ENCODE data around the gene ZNF697.

DNA sequence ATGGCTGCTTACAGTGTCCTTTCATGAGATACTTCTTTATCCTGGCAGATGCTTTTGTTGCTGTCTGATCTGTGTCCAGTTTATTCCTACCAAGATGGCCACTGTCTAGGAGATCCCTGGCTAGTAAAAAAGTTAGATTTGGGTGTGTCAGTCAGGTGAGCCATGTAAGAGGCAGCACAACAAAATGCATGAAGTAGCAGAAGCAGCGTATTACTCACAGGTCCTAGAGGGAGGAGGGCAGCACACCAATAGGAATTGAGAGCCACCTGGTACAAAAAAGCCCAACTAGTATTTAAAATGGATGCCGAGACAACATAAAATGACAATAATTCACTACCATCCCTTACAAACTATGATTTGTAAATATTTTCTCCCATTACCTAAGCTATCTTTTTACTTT is 22.8 kb upstream of the ZNF697 start:
- TF ChIP-seq POLR2AphosphoS5 (IDR thresholded peaks at IDR 0.05): no peak
- no peak for TF ChIP-seq POLR2A (IDR thresholded peaks at IDR 0.05)
- TF ChIP-seq, protein P1, sequence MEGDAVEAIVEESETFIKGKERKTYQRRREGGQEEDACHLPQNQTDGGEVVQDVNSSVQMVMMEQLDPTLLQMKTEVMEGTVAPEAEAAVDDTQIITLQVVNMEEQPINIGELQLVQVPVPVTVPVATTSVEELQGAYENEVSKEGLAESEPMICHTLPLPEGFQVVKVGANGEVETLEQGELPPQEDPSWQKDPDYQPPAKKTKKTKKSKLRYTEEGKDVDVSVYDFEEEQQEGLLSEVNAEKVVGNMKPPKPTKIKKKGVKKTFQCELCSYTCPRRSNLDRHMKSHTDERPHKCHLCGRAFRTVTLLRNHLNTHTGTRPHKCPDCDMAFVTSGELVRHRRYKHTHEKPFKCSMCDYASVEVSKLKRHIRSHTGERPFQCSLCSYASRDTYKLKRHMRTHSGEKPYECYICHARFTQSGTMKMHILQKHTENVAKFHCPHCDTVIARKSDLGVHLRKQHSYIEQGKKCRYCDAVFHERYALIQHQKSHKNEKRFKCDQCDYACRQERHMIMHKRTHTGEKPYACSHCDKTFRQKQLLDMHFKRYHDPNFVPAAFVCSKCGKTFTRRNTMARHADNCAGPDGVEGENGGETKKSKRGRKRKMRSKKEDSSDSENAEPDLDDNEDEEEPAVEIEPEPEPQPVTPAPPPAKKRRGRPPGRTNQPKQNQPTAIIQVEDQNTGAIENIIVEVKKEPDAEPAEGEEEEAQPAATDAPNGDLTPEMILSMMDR (IDR thresholded peaks at IDR 0.05): no peak

Measured in breast epithelium (tissue), 3 donors.